ENCODE measurements around the gene GID4. TPM values are rescaled to one million over a fixed set of nuclear protein-coding genes. Genes with fewer than 3 reads are reported as not detected.

Gene GID4
- total RNA-seq, 4 donors from 2014 or later: 13.9 to 23.5 (median 17.6) TPM

DNA sequence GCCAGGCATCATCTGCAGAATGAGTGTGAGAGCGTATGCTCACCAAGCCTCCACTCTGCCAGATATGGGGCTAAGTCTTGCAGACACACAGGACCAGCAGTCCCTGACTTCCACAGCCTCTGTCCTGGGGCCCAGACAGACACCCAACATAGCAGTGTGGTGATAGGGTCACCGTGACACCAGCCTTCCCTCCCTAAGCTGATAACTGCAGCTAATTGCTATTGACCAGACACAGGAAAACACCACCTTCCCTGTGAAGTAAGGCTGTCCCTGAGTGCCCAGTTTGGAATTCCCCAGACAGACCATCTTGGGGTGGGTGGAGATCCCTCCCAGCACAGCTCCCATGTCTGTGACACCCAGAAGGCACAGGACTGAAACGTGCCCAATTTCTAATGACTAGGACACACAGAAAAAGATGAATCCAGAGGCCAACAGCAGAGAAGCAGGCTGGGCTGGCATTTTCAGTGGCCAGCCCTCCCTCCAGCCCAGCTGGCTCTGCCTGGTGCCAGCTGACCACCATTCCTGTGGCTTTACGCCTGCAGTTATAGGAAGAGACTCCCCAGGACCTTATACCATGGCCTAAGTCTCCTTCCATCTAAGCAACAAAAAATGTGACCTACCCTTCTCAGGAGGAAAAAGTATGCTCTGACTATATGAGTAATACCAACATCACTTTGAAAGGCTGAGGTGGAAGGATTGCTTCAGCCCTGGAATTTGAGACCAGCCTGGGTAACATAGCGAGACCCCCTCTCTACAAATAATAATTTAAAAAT lies 30.5 kb upstream of the GID4 start:
- H3K36me3 ChIP-seq: peaks cover 14% of the 10 kb centered on the region
- H3K4me3 ChIP-seq: no peak overlapping the region
- H3K9me3 ChIP-seq: no peaks in the 10 kb centered on the region
- H3K4me1 ChIP-seq: peaks cover 5% of the 10 kb centered on the region
- no peak for DNase-seq (ENCODE audit: low spot score in 2 of 2)
- H3K27me3 ChIP-seq: no peaks in the 10 kb centered on the region
- H3K27ac ChIP-seq: no peak overlapping the region
- whole genome bisulfite sequencing: 71% methylated on average over 5 of the region's 5 CpGs
- TF ChIP-seq, protein P1, sequence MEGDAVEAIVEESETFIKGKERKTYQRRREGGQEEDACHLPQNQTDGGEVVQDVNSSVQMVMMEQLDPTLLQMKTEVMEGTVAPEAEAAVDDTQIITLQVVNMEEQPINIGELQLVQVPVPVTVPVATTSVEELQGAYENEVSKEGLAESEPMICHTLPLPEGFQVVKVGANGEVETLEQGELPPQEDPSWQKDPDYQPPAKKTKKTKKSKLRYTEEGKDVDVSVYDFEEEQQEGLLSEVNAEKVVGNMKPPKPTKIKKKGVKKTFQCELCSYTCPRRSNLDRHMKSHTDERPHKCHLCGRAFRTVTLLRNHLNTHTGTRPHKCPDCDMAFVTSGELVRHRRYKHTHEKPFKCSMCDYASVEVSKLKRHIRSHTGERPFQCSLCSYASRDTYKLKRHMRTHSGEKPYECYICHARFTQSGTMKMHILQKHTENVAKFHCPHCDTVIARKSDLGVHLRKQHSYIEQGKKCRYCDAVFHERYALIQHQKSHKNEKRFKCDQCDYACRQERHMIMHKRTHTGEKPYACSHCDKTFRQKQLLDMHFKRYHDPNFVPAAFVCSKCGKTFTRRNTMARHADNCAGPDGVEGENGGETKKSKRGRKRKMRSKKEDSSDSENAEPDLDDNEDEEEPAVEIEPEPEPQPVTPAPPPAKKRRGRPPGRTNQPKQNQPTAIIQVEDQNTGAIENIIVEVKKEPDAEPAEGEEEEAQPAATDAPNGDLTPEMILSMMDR (IDR thresholded peaks at IDR 0.05): no peak
- TF ChIP-seq POLR2A (IDR thresholded peaks at IDR 0.05) (no peak), POLR2AphosphoS5 (IDR thresholded peaks at IDR 0.05) (no peak), EP300 (IDR thresholded peaks at IDR 0.05) (no peak)

DNA sequence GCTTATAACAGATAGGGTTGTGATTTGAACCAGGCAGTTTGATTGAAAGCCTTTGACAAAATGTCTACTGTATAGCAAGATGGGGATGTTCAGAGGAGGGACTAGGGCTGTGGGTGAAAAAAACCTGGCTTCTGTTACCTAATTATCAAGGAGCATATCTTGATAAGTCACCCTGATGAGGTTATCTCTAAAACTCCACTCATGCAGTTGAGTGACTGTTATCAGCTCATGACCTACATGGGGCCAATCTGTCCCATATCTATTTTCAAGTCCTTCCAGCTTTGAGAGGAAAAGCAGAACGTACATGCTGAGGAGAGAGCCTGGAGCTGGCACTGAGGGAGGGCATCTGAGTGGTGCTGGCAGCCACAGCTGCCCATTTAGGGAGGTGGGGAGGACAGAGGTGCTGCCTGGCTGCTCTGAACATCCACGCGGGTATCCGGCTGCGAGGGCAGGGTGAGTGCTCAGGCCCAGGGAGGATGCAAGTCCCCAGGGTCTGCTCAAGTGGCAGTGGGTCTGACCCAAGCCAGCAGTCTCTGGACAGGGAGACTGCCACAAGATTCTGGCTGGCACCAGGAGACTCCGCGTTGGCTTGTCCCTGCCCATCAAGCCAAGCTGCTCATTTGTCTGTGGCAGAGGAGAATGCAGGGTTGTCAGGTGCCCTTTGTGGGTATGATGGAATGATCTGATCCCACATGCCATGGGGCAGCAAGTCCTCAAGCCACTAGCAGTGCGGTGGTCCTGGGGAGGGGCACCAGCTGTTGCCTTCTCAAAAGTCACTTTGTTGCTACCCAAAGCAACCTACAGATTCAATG lies 29.4 kb upstream of the GID4 start:
- H3K4me1 ChIP-seq: peaks cover 5% of the 10 kb centered on the region
- H3K27me3 ChIP-seq: no peaks in the 10 kb centered on the region
- TF ChIP-seq POLR2AphosphoS5 (IDR thresholded peaks at IDR 0.05): no peak
- TF ChIP-seq, protein P1 (IDR thresholded peaks at IDR 0.05): no peak
- no peak for TF ChIP-seq POLR2A (IDR thresholded peaks at IDR 0.05)
- TF ChIP-seq EP300 (IDR thresholded peaks at IDR 0.05): no peak
- peaks cover 14% of the 10 kb centered on the region for H3K36me3 ChIP-seq
- no peak for DNase-seq (ENCODE audit: low spot score in 2 of 2)
- no peaks in the 10 kb centered on the region for H3K9me3 ChIP-seq
- WGBS: 88% methylated on average over 3 of the region's 8 CpGs
- H3K27ac ChIP-seq: no peak overlapping the region
- H3K4me3 ChIP-seq: no peak overlapping the region

DNA sequence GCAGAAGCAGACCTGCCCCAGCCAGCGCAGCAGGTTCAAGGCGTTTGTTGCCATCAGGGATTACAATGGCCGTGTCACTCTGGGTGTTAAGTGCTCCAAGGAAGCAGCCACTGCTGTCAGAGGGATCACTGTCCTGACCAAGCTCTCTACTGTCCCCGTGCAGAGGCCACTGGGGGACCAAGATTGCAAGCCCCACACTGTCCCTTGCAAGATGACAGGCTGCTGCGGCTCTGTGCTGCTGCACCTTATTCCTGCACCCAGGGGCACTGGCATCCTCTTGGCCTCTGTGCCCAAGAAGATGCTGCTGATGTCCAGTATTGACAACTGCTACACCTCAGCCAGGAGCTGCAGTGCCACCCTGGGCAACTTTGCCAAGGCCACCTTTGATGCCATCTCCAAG lies 27.9 kb upstream of the GID4 start:
- Histone ChIP-seq H3K27ac (no peak overlapping the region), H3K4me3 (no peak overlapping the region), H3K36me3 (peaks cover 25% of the 10 kb centered on the region), H3K4me1 (peaks cover 5% of the 10 kb centered on the region), H3K9me3 (no peaks in the 10 kb centered on the region), H3K27me3 (no peaks in the 10 kb centered on the region)
- no peak for DNase-seq (ENCODE audit: low spot score in 2 of 2)
- no CpG with 5 or more reads among the region's 5 CpGs for WGBS
- TF ChIP-seq POLR2A (IDR thresholded peaks at IDR 0.05) (no peak), EP300 (IDR thresholded peaks at IDR 0.05) (no peak)
- TF ChIP-seq, protein P1 (IDR thresholded peaks at IDR 0.05): no peak

DNA sequence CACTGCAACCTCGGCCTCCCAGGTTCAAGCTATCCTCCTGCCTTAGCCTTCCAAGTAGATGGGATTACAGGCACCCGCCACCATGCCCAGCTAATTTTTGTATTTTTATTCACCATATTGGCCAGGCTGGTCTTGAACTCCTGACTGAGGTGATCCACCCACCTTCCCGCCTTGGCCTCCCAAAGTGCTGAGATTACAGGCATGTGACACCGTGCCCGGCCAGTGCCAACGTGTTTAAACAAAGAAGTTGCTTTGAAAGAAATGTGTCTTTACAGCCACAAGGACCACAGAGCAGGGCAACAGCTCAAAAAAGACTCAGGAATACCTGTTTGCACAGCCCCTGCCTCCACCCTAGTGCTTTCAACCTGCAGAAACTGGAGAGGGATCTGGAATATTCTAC lies 25.2 kb upstream of the GID4 start:
- no peak for DNase-seq (ENCODE audit: low spot score in 2 of 2)
- no peaks in the 10 kb centered on the region for H3K27me3 ChIP-seq
- no peak overlapping the region for H3K4me3 ChIP-seq
- H3K27ac ChIP-seq: no peak overlapping the region
- H3K4me1 ChIP-seq: peaks cover 13% of the 10 kb centered on the region
- H3K36me3 ChIP-seq: peaks cover 19% of the 10 kb centered on the region
- TF ChIP-seq EP300 (IDR thresholded peaks at IDR 0.05) (no peak), POLR2AphosphoS5 (IDR thresholded peaks at IDR 0.05) (no peak), POLR2A (IDR thresholded peaks at IDR 0.05) (no peak)
- TF ChIP-seq, protein P1 (IDR thresholded peaks at IDR 0.05): no peak
- H3K9me3 ChIP-seq: no peaks in the 10 kb centered on the region
- WGBS: 93% methylated on average over 6 of the region's 6 CpGs

DNA sequence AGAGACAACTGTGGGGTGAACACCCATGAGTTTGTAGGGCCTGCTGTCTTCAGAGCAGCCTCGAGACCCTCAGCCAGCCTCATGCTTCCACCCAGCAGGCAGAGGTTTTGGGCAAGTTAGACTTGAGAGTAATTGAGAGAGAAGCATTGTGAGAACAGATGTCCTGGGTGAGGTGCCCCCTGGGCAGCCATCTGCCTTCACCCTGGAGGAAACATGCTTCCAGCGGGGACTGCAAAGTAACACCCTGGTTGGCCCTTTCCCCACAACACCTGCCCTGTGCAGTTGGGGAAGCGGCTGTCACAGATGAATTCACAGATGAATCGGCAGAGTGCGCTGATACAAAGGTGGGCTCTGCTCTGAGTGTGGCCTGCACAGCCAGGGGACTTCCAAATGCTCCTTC lies 23.6 kb upstream of the GID4 start:
- H3K4me1 ChIP-seq: peaks cover 13% of the 10 kb centered on the region
- 93% methylated on average over 5 of the region's 5 CpGs for WGBS
- no peak for DNase-seq (ENCODE audit: low spot score in 2 of 2)

More for the DNA sequence above, 23.6 kb upstream of the GID4 start:
- no peaks in the 10 kb centered on the region for H3K27me3 ChIP-seq
- H3K4me3 ChIP-seq: no peak overlapping the region
- TF ChIP-seq, protein P1 (IDR thresholded peaks at IDR 0.05): no peak
- no peak for TF ChIP-seq POLR2A (IDR thresholded peaks at IDR 0.05)
- no peak for TF ChIP-seq EP300 (IDR thresholded peaks at IDR 0.05)
- TF ChIP-seq POLR2AphosphoS5 (IDR thresholded peaks at IDR 0.05): no peak
- peaks cover 14% of the 10 kb centered on the region for H3K36me3 ChIP-seq
- H3K9me3 ChIP-seq: no peaks in the 10 kb centered on the region
- no peak overlapping the region for H3K27ac ChIP-seq
